Measurements from ENCODE around the gene SMARCC2.
"Not testable (repeated sequence)": the region's sequence is repeated elsewhere in the genome, so short reads cannot be mapped to it uniquely, and the experiment has no call there.

The SMARCC2 gene

DNA sequence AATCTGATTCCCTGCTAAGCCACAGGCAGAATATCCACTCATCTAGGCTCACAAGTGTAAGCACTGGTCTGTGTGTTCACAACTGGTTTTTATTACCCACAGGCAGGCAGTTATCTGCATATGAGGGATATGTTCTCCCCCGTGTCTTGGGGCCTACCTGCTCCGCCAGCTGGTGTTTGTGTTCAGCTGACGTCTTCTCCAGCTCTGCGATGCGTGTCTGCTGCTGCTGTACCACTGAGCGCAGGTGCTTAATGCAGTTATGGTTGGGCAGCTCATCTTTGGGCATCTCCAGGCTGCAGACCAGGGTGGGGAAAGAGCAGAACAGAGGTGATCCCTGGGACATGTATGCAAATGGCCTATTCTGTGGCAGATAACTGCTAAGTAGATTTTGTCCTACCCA, 18.7 kb upstream of the SMARCC2 start:
- no peak for DNase-seq (ENCODE audit: low read depth in 2 of 2)

DNA sequence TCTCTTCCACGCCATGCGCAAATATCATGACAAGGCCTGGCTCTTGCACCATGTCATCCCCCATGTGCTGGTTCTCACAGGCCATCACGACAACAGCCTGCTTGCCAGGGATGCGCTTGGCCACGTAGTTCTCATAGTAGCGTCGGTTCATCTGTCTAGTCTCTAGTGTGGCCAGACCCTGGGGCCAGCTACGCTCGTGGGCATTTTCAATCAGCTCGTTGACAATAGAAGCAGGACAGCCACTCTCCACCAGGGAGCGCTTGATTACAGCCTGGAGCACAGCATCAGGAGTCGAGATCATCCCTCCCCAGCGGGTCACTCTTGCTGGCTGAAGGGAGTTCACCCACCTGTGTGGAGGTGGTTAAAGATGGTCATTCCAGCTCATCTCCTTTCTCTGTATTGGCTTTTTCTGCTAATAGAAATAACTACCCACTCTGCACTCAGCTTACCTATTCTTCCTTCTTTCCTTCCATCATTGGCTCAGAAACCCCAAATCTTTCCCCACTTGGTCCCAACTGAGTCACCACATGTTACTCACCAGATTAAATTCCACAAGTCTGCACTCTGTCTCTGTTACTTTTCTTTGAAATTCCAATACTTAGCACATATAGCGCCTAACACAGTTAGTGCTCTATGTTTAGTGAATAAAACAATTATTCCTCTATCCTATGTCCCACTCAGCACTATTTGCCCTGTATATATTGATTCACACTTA, 17.3 kb upstream of the SMARCC2 start:
- DNase-seq (ENCODE audit: low read depth in 2 of 2): no peak

DNA sequence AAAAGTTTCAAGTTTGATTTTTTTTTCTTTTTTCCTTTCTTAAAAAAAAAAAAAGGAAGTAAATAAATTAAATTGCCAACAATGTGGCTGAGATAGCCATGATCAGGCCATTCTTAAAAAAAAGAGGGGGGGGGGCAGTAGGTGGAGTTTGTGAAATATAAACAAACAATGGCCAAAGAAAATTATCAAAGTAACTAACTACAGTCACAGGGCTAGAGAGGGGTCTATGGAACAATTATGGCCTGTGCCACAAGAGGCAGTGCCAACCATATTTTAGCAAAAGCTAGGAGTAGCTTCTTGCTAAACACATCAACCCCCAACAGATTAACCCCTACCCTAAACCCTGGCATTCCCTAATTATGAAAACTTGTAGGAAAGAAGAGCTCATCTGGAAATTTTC, 16.2 kb upstream of the SMARCC2 start:
- DNase-seq (ENCODE audit: low read depth in 2 of 2): no peak

DNA sequence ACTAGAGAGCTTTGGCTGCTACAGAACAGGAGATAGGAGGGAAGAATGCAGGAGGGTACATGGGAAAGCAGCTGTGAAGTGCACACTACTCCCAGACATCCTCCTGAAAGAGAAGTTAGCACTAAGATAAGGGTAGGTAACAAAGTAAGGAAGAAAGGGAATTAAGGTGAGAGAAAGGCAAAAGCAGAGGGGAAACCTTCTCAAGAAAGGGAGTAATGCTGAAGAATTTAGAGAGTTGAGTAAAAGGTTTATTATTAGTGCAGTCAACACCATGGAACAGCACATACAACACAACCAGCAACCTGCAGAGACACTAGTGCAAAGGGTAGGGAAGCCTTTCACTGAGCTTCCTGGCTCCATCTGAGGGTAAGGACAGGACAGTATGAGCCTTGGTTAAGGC, 15.0 kb upstream of the SMARCC2 start:
- no peak for DNase-seq (ENCODE audit: low read depth in 2 of 2)

DNA sequence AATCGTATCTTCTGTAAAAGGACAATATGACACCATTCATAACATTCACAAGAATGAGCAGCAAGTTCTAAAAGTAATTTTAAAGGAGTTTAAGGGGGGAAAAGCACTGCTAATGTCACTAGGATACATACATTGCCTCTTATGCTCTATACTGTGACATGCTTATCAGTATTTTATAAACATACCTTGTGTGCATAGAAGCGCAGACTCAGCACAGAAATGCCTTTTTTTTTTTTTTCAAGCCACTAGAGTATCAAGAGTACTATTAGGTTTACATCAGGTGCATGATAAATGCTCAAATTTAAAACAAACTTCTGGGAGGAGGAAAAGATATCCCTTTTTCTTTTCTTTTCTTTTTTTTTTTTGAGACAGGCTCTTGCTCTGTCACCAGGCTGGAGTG, 13.6 kb upstream of the SMARCC2 start:
- no peak for DNase-seq (ENCODE audit: low read depth in 2 of 2)

DNA sequence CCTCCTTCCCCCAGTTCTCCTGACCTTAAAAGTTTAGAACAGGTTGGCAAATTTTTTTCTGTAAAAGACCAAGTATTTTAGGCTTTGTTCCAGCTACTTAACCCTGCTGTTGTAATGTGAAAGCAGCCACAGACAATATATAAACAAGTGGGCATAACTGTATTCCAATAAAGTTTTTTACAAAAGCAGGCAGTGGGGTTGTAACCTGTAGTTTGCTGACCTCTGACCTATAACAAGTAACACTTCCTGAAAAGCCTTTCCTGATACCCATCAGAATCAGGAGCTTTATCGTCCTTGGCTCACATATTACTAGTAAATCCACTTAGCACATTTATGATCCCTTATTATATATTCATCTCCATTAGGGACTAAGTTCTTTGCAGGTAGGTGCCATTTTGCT, 13.1 kb upstream of the SMARCC2 start:
- DNase-seq (ENCODE audit: low read depth in 2 of 2): no peak

DNA sequence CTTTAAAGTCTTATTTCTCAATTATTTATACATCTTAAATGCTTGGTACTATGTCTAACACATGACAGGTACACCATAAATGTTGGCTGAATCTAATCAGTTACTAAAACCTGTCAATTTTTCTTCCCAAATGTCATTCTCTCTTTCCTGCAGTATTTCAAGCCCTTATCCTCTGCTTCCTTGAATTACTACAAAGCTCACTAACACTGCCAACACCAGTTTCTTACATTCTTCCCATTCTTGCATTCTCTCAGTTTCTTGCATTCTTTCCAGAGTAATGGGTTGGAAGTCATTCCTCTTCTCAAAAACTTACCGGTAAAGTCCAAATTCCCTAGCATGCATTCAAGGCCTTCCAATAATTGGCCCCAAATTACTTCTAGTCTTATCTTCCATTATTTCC, 9.6 kb upstream of the SMARCC2 start:
- DNase-seq (ENCODE audit: low read depth in 2 of 2): no peak

DNA sequence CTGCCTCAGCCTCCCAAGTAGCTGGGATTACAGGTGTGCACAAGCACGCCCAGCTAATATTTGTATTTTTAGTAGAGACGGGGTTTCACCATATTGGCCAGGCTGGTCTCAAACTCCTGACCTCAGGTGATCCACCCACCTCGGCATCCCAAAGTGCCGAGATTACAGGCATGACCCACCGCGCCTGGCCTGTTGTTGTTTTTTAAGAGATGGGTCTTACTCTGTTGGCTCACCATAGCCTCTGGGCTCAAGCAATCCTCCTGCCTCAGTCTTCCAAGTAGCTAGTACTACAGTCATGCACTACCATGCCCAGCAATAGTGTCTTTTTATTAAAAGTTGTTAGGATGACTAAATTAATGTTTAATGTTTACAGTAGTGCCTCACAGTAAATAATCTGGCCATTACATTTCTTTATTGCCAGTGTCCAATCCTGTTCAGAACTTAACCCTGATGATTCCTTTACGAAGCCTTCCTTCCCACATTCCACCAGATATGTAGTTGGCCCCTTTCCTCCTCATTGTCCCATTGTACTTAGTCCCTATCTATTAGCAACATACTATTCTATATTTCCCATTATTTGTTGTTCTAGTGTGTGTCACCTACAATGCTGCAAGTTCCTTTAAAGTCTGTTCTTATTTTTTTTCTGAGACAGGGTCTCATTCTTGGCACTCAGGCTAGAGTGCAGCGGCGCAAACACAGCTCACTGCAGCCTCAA, 8.8 kb upstream of the SMARCC2 start:
- DNase-seq (ENCODE audit: low read depth in 2 of 2): no peak

DNA sequence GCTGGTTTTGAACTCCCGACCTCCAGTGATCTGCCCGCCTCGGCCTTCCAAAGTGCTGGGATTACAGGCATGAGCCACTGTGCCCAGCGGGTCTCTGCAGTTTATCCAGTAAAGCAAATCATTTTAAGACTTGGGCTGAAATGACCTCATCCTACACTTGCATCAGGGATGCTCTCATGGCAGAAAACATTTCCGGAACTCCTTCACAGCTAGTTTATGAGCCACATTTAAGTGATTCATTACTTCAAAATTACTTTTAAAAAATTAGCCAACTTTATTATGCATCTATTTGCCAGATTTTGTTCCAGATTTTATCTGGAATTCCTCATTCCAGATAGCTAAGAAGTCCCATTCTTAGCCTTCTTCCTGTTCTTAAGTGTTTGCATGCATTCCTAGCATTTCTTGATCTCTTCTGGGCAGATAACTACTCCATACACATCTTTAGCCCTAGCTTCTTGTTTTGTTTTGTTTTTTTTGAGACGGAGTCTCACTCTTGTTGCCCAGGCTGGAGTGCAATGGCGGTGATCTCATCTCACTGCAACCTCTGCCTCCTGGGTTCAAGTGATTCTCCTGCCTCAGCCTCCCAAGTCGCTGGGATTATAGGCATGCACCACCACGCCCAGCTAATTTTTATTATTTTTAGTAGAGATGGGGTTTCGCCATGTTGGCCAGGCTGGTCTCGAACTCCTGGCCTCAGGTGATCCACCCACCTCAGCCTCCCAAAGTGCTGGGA, 7.7 kb upstream of the SMARCC2 start:
- not testable (repeated sequence) for DNase-seq (ENCODE audit: low read depth in 2 of 2)

DNA sequence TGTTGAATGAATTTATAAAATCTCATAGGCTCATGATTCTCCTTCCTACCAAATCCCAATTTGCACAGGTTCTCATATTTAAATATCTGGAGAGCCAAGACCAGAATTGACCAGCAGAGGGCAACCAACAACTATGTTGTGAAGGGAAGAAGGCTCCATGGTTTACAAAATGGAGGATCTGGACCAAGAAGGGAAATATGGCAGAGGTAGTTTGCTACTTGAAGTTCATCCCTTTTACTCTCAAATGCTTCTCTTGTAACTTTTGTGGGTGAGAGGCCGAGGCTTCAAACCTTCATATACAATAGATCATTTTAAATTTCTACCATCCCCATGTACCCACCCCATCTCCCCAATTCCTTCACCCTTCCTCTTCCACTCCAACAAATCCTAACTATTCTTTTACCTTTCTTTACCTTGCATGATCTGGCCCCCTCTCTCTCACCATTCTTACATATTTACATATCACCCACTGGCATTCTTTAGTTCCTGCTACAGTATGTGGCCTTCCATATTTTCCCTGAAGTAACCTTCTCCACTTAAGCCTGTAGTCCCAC, 3.8 kb upstream of the SMARCC2 start:
- DNase-seq (ENCODE audit: low read depth in 2 of 2): peak; percentile 62 to 74

DNA sequence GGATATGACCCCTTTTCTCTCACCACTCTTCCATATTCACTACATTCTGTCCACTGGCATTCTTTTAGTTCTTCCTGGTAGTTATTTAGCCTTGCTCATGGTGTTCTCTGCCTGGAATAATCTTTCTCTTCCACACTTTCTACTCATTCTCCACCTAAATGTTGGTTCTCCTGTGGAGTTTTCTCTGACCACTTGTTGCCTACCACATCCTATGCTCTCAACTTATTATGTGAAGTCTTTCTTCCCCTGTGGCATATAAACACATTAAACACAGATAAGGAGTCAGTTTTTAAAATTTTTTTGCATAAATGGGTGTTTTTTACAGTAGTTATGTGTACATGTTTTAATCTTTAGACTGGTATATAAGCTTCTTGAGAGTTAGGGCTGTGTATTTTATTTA, 3.3 kb upstream of the SMARCC2 start:
- no peak for DNase-seq (ENCODE audit: low read depth in 2 of 2)

DNA sequence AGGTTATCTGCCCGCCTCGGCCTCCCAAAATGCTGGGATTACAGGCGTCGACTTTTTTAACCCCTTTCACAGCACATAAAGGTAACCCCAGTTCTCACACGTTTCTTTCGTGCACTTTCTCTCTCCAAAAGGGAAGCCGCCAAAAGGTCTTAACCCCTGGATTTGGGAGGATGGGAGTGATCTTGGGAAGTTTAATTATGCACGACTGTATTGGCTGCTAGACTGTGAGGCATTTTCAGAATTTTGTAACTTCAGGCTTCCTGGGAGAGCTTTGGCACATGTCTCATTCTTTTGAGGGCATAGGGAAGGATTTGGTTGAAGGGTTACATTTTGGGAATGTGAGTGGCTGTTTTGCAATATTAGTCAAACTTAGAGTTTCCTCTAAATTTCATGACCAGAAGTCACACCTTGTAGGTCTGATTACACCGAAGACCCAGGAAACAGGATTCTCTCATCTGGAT, 1.4 kb upstream of the SMARCC2 start:
- DNase-seq (ENCODE audit: low read depth in 2 of 2): no peak

DNA sequence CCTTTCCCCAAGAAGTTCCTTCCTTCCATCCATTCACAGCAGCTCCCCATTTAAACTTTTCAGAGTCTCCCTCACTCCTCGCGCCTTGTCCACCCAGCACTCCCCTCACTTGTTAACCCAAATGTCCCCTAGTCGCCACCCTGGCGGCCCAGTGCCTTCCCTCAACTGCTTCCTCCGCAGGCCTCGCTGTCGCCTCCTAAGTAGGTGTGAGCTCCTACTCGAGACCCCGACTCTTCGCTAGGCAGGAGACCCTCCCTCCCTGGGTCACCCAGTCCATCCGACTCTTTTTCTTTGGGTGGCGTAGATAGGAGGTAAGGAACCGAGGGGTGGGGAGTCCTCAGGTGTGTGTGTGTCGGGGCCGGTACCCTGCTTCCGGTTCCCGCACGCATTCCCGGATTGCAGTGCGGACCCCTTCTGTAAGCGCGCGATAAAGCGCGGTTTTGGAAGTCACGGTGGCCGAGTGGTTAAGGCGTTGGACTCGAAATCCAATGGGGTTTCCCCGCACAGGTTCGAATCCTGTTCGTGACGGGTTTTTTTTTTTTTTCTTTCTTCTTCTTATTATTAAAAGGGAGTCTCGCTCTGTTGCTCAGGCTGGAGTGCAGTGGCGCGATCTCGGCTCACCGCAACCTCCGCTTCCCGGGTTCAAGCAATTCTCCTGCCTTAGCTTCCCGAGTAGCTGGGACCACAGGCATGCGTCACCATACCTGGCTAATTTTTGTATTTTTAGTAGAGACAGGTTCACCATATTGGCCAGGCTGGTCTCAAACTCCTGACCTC, 823 bp upstream of the SMARCC2 start:
- DNase-seq (ENCODE audit: low read depth in 2 of 2): peak; percentile 87

DNA sequence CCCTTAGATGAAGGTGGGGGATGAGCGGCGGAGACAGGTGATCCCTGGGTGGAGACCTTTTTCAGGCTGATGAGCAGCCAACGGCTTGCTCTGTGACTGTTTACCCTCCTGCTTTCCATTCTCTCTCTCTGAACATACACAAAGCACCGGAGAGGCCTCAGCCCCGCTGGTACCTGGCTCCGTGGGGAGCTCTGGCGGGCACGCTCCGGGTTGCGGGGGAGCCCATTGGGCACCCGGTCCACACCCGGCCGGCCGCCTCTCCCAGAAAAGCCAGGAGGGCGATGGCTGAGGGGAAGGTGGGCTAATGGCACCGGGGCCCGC, 545 bp downstream of the SMARCC2 start:
- no peak for DNase-seq (ENCODE audit: low read depth in 2 of 2)

DNA sequence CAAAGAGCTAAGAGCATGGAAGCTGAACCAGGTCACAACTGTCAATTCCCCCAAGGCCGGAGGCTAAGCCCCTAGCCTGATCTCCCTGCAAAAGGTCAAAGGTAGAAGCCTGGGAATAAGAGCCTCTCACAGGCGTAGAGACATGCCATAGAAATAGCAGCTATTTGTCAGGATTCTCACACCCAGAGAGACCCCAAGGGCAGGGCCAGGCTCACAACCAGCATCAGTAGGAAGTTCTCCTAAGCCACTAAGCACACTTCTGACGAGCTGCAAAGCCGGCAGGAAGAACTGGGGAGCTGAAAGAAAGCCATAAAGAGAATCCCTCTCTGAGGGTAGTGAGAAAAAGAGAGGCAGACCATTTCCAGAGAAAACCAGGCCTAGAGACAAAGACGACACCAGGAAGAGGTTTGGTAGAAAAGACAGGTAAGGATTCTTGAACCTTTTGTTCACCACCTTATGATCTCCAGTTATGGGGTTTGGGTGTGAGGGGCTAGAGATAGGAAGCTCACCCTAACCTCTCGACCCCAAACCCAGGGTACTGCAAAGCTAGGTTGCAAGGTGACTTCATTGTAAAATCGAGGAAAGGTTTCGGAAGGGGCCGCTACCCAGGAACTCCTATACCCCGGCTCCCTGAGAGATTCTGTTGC, 1.0 kb downstream of the SMARCC2 start:
- no peak for DNase-seq (ENCODE audit: low read depth in 2 of 2)

DNA sequence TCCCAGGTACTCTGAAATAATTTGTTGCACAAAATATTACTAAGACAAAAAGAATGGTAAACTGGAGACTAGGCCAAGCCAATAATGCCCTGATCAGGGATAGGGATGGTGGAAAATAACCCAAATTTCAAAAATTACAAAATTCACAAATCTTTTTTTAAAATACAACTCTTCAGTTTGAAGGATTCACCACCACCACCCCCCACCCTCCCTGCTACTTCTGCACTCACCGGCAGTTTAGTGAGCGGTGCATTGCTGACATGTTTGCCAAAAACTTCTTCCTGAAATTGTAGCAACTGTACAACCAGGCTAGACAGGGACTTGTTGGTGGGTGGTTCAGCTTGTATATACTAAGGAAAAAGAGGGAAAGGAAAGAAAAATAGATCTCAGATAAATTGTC, 2.3 kb downstream of the SMARCC2 start:
- DNase-seq (ENCODE audit: low read depth in 2 of 2): no peak

DNA sequence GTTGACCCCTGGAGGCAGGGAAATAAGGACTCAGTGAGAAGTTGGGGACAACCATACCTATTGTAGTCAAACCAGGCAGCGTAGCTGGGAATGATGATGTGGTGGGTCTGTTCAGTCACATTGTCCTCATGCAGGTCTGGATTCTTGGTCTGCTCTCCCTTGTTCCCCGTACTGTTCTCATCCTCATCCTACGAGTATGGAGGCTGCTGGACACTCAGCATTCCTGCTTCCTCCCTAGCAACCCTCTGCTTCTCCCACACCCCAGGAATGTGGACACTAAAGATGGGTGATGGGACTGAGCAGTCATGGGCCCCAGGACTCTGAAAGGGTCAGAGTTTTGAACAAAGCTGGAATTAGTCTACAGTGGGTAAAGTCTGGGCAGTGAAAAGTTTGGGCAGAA, 10.9 kb downstream of the SMARCC2 start:
- DNase-seq (ENCODE audit: low read depth in 2 of 2): no peak

DNA sequence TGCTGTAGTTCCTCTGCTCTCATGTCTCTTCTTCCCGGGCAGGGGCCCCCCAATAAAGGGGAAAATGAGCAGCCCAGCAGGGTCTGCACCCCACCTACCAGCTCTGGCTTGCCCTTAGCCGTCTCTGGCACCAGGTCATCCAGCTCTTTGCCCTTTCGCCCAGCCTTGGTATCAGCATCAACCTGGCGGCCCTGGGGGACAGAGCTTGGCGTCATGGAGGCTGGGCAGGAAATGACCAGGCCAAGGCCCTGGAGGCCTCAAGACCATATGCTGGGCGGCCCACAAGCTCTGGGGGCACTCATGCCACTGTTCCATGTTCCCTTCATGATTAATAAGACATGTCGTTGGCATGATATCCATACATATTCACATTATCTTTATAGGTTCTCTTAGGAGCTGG, 16.4 kb downstream of the SMARCC2 start:
- DNase-seq (ENCODE audit: low read depth in 2 of 2): no peak

DNA sequence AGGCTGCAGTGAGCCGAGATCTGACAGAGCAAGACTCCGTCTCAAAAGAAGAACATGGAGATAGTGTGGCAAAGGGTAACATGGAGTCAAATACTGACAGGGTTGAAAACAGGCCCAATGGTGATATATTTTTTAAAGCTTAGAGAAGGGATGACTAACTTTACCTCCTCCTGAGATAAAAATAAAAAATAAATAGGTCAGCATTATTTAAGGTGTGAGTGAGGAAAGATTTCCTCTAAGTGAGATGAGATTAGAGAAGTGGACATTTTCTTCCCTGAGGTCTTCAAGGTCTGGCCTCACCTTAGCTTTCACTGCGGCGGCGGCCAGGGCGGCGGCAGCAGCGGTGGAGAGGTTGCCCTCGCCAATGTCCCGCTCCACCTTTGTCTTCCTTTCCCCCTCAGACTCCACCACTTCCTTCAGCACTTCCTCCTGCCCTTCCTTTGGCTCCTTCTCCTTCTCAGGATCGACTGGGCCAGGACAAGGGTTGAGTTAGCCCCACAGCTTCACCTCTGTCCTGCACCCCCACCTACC, 20.0 kb downstream of the SMARCC2 start:
- DNase-seq (ENCODE audit: low read depth in 2 of 2): no peak

DNA sequence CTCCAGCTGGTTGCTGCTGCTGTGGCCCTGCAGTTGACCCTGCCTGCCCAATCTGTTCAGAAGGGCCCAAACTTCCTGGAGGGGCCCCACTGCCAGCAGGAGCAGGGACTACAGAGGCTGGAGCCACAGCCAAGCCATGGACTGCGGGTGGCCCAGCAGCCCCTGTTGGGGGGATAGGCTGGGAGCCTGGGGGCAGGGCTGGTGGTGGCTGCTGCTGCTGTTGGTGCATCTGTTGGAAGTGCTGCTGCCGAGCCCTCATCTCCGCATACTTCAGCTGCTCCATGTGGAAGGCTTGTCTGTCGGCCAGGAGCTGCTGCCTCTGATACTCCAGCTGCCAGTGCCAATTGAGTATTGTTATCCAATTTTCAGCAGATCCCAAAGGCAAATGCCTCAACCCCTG, 23.9 kb downstream of the SMARCC2 start:
- no peak for DNase-seq (ENCODE audit: low read depth in 2 of 2)

DNA sequence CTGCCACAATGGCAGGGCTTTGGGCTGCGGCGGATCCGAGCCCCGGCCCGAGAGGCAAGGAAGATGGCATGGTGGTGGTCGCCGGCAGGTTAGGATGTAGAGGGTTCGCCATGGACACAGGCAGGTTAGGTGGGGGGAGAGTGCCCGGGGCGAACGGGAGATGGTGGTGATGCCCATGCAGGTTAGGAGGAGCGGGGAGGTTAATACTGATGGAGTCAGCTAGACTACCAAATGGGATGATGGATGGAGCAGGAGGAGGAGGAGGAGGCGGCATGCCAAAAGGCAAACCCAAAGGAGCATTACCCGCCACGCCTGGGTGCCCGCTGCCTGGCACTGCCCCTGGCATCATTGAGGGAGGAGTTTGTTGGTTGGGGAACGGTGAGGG, 24.9 kb downstream of the SMARCC2 start:
- no peak for DNase-seq (ENCODE audit: low read depth in 2 of 2)
